ENCODE data around the gene TIFAB. TPM values are rescaled to one million over a fixed set of nuclear protein-coding genes. Genes with fewer than 3 reads are reported as not detected.

The TIFAB gene
- total RNA-seq, 4 donors from 2014 or later, result not detected

- Histone ChIP-seq H3K27me3 (peaks cover 0 to 83% (median 0%) of the 10 kb centered on the region in 4 donors), H3K4me1 (peaks cover 0 to 9% (median 8%) of the 10 kb centered on the region in 4 donors), H3K4me3 (no peak overlapping the region), H3K27ac (replicated peaks in 1 of 4) (no peak overlapping the region), H3K36me3 (no peaks in the 10 kb centered on the region), H3K9me3 (no peaks in the 10 kb centered on the region)
- intact Hi-C loops (cut with DNase I), result loop anchor here (10.0 kb wide), 1 partner anchor 363 kb away; no protein-coding TSS in a partner anchor
- 87% methylated on average over 7 of the region's 7 CpGs for WGBS
- TF ChIP-seq EP300 (IDR thresholded peaks at IDR 0.05) (no peak), POLR2AphosphoS5 (IDR thresholded peaks at IDR 0.05) (no peak), POLR2A (IDR thresholded peaks at IDR 0.05; ENCODE audit: low read depth) (no peak)
- TF ChIP-seq, protein P1, sequence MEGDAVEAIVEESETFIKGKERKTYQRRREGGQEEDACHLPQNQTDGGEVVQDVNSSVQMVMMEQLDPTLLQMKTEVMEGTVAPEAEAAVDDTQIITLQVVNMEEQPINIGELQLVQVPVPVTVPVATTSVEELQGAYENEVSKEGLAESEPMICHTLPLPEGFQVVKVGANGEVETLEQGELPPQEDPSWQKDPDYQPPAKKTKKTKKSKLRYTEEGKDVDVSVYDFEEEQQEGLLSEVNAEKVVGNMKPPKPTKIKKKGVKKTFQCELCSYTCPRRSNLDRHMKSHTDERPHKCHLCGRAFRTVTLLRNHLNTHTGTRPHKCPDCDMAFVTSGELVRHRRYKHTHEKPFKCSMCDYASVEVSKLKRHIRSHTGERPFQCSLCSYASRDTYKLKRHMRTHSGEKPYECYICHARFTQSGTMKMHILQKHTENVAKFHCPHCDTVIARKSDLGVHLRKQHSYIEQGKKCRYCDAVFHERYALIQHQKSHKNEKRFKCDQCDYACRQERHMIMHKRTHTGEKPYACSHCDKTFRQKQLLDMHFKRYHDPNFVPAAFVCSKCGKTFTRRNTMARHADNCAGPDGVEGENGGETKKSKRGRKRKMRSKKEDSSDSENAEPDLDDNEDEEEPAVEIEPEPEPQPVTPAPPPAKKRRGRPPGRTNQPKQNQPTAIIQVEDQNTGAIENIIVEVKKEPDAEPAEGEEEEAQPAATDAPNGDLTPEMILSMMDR (IDR thresholded peaks at IDR 0.05), result no peak
- no peak for DNase-seq (ENCODE audit: extremely low spot score)
Observed at GRCh38 chr5:135461481-135462151, 9.5 kb upstream of the TIFAB start.

DNA sequence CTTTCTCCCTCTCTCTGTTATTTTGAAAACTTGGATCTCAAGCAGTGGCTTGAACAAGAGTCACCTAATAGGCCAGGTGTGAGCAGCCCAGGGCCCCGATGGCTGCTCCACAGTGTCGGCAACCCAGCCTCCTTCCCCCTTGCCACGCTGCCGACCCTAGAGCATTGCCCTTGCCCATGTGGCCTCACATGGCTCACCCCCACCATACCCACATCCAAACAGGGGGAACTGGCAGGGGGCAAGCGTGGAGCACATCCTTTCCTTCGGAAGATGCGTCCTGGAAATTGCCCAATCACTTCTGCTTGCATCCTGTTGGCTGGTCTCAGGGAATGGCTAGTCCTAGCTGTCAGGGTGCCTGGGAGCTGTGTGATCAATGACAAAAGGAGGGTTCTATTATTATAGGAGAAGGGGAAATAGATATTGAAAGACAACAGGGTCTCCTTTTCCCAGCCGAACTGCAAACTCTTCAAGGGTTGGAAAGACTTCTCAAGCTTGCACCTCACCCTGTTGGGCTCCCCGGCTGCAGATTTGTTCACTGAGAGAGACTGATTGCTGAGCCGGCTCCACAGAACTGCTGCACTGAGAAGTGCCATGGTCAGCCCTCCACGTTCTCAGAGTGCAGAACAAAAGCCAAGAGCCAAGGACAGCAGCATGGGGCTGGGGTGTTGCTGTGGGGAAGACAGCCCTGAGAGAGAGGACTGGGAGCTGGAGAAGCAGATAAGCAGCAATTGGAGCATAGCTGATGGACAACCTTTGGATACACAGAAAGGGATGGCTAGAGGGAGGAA lies 8.3 kb upstream of the TIFAB start:
- Histone ChIP-seq H3K36me3 (no peaks in the 10 kb centered on the region), H3K4me1 (no peaks in the 10 kb centered on the region), H3K27ac (replicated peaks in 1 of 4) (no peak overlapping the region), H3K4me3 (no peak overlapping the region), H3K27me3 (peaks cover 0 to 84% (median 0%) of the 10 kb centered on the region in 4 donors), H3K9me3 (no peaks in the 10 kb centered on the region)
- WGBS, result 76% methylated on average over 8 of the region's 11 CpGs
- TF ChIP-seq POLR2AphosphoS5 (IDR thresholded peaks at IDR 0.05) (no peak), POLR2A (IDR thresholded peaks at IDR 0.05; ENCODE audit: low read depth) (no peak), EP300 (IDR thresholded peaks at IDR 0.05) (no peak)
- TF ChIP-seq, protein P1 (IDR thresholded peaks at IDR 0.05), result no peak
- intact Hi-C loops (cut with DNase I), result loop anchor here (10.0 kb wide), 1 partner anchor 364 kb away; no protein-coding TSS in a partner anchor
- DNase-seq (ENCODE audit: extremely low spot score), result no peak

DNA sequence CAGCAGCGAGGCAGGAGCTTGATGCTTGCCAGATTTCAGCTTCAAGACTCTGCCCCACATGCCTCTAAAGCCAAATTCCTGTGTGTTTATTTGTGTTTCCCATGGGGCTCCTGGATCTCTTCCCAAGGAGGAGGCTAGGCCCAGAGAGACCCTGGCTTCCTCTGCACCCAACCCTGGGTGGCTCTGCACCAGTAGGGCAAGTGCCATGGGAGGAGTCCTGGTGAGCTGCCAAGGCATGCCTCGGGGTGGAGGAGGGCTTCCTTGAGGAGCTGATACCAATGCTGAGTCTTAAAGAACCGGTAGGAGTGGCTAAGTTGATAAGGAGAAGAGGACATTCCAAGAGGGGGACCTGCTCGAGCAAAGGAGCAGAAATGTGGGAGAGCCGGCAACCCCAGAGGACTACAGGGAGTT lies 6.8 kb upstream of the TIFAB start:
- no peak overlapping the region for H3K27ac ChIP-seq (replicated peaks in 1 of 4)
- H3K4me1 ChIP-seq, result no peaks in the 10 kb centered on the region
- H3K36me3 ChIP-seq, result no peaks in the 10 kb centered on the region
- intact Hi-C loops (cut with DNase I), result no loop called here
- no peak for DNase-seq (ENCODE audit: extremely low spot score)
- H3K27me3 ChIP-seq, result peaks cover 0 to 71% (median 0%) of the 10 kb centered on the region in 4 donors
- H3K4me3 ChIP-seq, result no peak overlapping the region
- 54% methylated on average over 4 of the region's 5 CpGs for WGBS
- H3K9me3 ChIP-seq, result no peaks in the 10 kb centered on the region
- TF ChIP-seq EP300 (IDR thresholded peaks at IDR 0.05) (no peak), POLR2A (IDR thresholded peaks at IDR 0.05; ENCODE audit: low read depth) (no peak), POLR2AphosphoS5 (IDR thresholded peaks at IDR 0.05) (no peak)
- TF ChIP-seq, protein P1 (IDR thresholded peaks at IDR 0.05), result no peak

GRCh38 chr5:135458356-135458755 lies 6.2 kb upstream of the TIFAB start:
- H3K9me3 ChIP-seq, result no peaks in the 10 kb centered on the region
- H3K4me3 ChIP-seq, result no peak overlapping the region
- intact Hi-C loops (cut with DNase I), result no loop called here
- H3K36me3 ChIP-seq, result no peaks in the 10 kb centered on the region
- TF ChIP-seq POLR2AphosphoS5 (IDR thresholded peaks at IDR 0.05) (no peak), POLR2A (IDR thresholded peaks at IDR 0.05; ENCODE audit: low read depth) (no peak), EP300 (IDR thresholded peaks at IDR 0.05) (no peak)
- TF ChIP-seq, protein P1 (IDR thresholded peaks at IDR 0.05), result no peak
- H3K27me3 ChIP-seq, result peaks cover 0 to 65% (median 0%) of the 10 kb centered on the region in 4 donors
- 91% methylated on average over 4 of the region's 4 CpGs for WGBS
- no peak overlapping the region for H3K27ac ChIP-seq (replicated peaks in 1 of 4)
- DNase-seq (ENCODE audit: extremely low spot score), result no peak
- H3K4me1 ChIP-seq, result no peaks in the 10 kb centered on the region

Measured in esophagus muscularis mucosa (tissue), 4 donors.